Mesendoderm (in vitro differentiated cells): Measurements from ENCODE around the gene MDM2.

Source experiments
- DNase-seq: peaks from one replicate; pipeline ENCODE4 v3.0.0; 2013
- H2AK5ac ChIP-seq: 2 replicates; pipeline ENCODE4 v1.6.1; 2013; ENCODE audit warnings: low read length, inconsistent platforms
- H2BK120ac ChIP-seq: 2 replicates; pipeline ENCODE4 v1.6.1; 2013; ENCODE audit warnings: low read depth, mild to moderate bottlenecking, low read length, moderate library complexity, mixed read lengths
- H2BK15ac ChIP-seq: replicated peaks from 2 replicates; pipeline ENCODE4 v1.6.1; 2013; ENCODE audit warnings: low read depth, mild to moderate bottlenecking, moderate library complexity
- H2BK5ac ChIP-seq: 2 replicates; pipeline ENCODE4 v1.6.1; 2013; ENCODE audit warnings: low read length, inconsistent platforms
- H3K18ac ChIP-seq: 2 replicates; pipeline ENCODE4 v1.6.1; 2013; ENCODE audit warnings: mild to moderate bottlenecking, low read length, mixed read lengths
- H3K23ac ChIP-seq: one replicate; pipeline ENCODE4 v1.6.1; 2013; ENCODE audit warnings: low read length
- H3K27ac ChIP-seq: 2 replicates; pipeline ENCODE4 v1.5.1; 2013; ENCODE audit warnings: low read depth, mild to moderate bottlenecking, inconsistent platforms, low read length, moderate library complexity
- H3K27me3 ChIP-seq: 2 replicates; pipeline ENCODE4 v1.6.1; 2013; ENCODE audit warnings: low read length, control low read depth, mild to moderate bottlenecking, inconsistent platforms; ENCODE audit not compliant: insufficient read depth, poor library complexity
- H3K36me3 ChIP-seq: 2 replicates; pipeline ENCODE4 v1.6.1; 2013; ENCODE audit warnings: low read length, inconsistent platforms; ENCODE audit not compliant: control insufficient read depth, insufficient read depth
- H3K4ac ChIP-seq: one replicate; pipeline ENCODE4 v1.6.1; 2013; ENCODE audit warnings: low read depth, mild to moderate bottlenecking, low read length, moderate library complexity
- H3K4me1 ChIP-seq: 2 replicates; pipeline ENCODE4 v1.6.1; 2013; ENCODE audit warnings: low read depth, low read length, inconsistent platforms; ENCODE audit not compliant: control insufficient read depth
- H3K4me2 ChIP-seq: 2 replicates; pipeline ENCODE4 v1.6.1; 2013; ENCODE audit warnings: low read length
- H3K4me3 ChIP-seq: 2 replicates; pipeline ENCODE4 v1.5.1; 2013; ENCODE audit warnings: mild to moderate bottlenecking, low read length
- H3K56ac ChIP-seq: one replicate; pipeline ENCODE4 v1.6.1; 2013; ENCODE audit warnings: low read length
- H3K79me1 ChIP-seq: 2 replicates; pipeline ENCODE4 v1.6.1; 2013; ENCODE audit warnings: low read length, inconsistent platforms
- H3K79me2 ChIP-seq: 2 replicates; pipeline ENCODE4 v1.6.1; 2013; ENCODE audit warnings: mild to moderate bottlenecking, low read length; ENCODE audit not compliant: control insufficient read depth, insufficient read depth
- H3K9ac ChIP-seq: 2 replicates; pipeline ENCODE4 v1.6.1; 2013; ENCODE audit warnings: low read length, inconsistent platforms
- H4K5ac ChIP-seq: one replicate; pipeline ENCODE4 v1.6.1; 2013; ENCODE audit warnings: low read length
- H4K8ac ChIP-seq: one replicate; pipeline ENCODE4 v1.6.1; 2013; ENCODE audit warnings: low read depth, mild to moderate bottlenecking, control low read depth, low read length, moderate library complexity
- WGBS: extraction: QIAGEN DNeasy Blood & Tissue Kit; methylation state at CpG from one replicate; pipeline ENCODE4 v1.1.7; 2013; ENCODE audit warnings: low lambda C conversion rate, missing lambda C conversion rate; ENCODE audit not compliant: insufficient coverage; ENCODE audit errors: extremely low coverage; 5-methylcytosine and 5-hydroxymethylcytosine counted together

The MDM2 gene

GRCh38 chr12:68864604-68865003 is 56.6 kb downstream of the MDM2 start:
- DNase-seq = no peak
- Histone ChIP-seq H3K27ac (no peak overlapping the region), H2BK15ac (no peak overlapping the region), H3K23ac (no peak overlapping the region), H4K8ac (no peak overlapping the region), H3K56ac (no peak overlapping the region), H3K4ac (no peak overlapping the region), H3K4me1 (no peaks in the 10 kb centered on the region), H3K4me3 (no peak overlapping the region), H3K79me2 (no peaks in the 10 kb centered on the region), H3K36me3 (no peaks in the 10 kb centered on the region), H3K79me1 (no peaks in the 10 kb centered on the region), H4K5ac (no peak overlapping the region), H3K27me3 (no peaks in the 10 kb centered on the region), H2AK5ac (no peak overlapping the region), H2BK5ac (no peak overlapping the region), H3K4me2 (no peak overlapping the region), H3K9ac (no peak overlapping the region), H2BK120ac (no peak overlapping the region), H3K18ac (no peak overlapping the region)
- no CpG with 5 or more reads among the region's 3 CpGs for WGBS

GRCh38 chr12:68865399-68866164 is 57.6 kb downstream of the MDM2 start:
- no peak for DNase-seq
- no peak overlapping the region for H4K5ac ChIP-seq
- no peak overlapping the region for H2BK120ac ChIP-seq
- no peak overlapping the region for H3K4me2 ChIP-seq
- H3K4ac ChIP-seq = no peak overlapping the region
- H2BK5ac ChIP-seq = no peak overlapping the region
- no peaks in the 10 kb centered on the region for H3K79me2 ChIP-seq
- H2BK15ac ChIP-seq = no peak overlapping the region
- H3K56ac ChIP-seq = no peak overlapping the region
- no peak overlapping the region for H3K9ac ChIP-seq
- no peaks in the 10 kb centered on the region for H3K4me1 ChIP-seq
- H3K4me3 ChIP-seq = no peak overlapping the region
- H3K79me1 ChIP-seq = no peaks in the 10 kb centered on the region
- no peak overlapping the region for H2AK5ac ChIP-seq
- no peak overlapping the region for H3K27ac ChIP-seq
- no peak overlapping the region for H3K23ac ChIP-seq
- H3K27me3 ChIP-seq = no peaks in the 10 kb centered on the region
- H3K36me3 ChIP-seq = no peaks in the 10 kb centered on the region
- no peak overlapping the region for H4K8ac ChIP-seq
- WGBS = no CpG with 5 or more reads among the region's 9 CpGs
- H3K18ac ChIP-seq = no peak overlapping the region

GRCh38 chr12:68866950-68867349 is 59.0 kb downstream of the MDM2 start:
- no peak overlapping the region for H2BK120ac ChIP-seq
- H3K4me2 ChIP-seq = no peak overlapping the region
- no peak overlapping the region for H4K8ac ChIP-seq
- H3K4me1 ChIP-seq = no peaks in the 10 kb centered on the region
- H2BK15ac ChIP-seq = no peak overlapping the region
- H3K27me3 ChIP-seq = no peaks in the 10 kb centered on the region
- no peak overlapping the region for H2BK5ac ChIP-seq
- no peak overlapping the region for H3K27ac ChIP-seq
- no peak overlapping the region for H3K4me3 ChIP-seq
- H3K79me2 ChIP-seq = no peaks in the 10 kb centered on the region
- H3K9ac ChIP-seq = no peak overlapping the region
- no peak for DNase-seq
- H3K23ac ChIP-seq = no peak overlapping the region
- no CpG with 5 or more reads among the region's 6 CpGs for WGBS
- no peaks in the 10 kb centered on the region for H3K79me1 ChIP-seq
- H3K18ac ChIP-seq = no peak overlapping the region
- no peak overlapping the region for H3K56ac ChIP-seq
- H4K5ac ChIP-seq = no peak overlapping the region
- H2AK5ac ChIP-seq = no peak overlapping the region
- no peak overlapping the region for H3K4ac ChIP-seq
- H3K36me3 ChIP-seq = no peaks in the 10 kb centered on the region

- Histone ChIP-seq H3K56ac (no peak overlapping the region), H2AK5ac (no peak overlapping the region), H3K18ac (no peak overlapping the region), H3K23ac (no peak overlapping the region), H3K27ac (no peak overlapping the region), H3K9ac (no peak overlapping the region), H3K36me3 (no peaks in the 10 kb centered on the region), H3K4ac (no peak overlapping the region), H4K5ac (no peak overlapping the region), H3K79me1 (no peaks in the 10 kb centered on the region), H2BK15ac (no peak overlapping the region), H3K4me1 (no peaks in the 10 kb centered on the region), H3K79me2 (no peaks in the 10 kb centered on the region), H4K8ac (no peak overlapping the region), H2BK5ac (no peak overlapping the region), H3K4me2 (no peak overlapping the region), H2BK120ac (no peak overlapping the region), H3K27me3 (no peaks in the 10 kb centered on the region), H3K4me3 (no peak overlapping the region)
- no CpG with 5 or more reads among the region's 5 CpGs for WGBS
- peak; percentile 28 for DNase-seq
Measured at GRCh38 chr12:68867606-68868005, 59.6 kb downstream of the MDM2 start.

GRCh38 chr12:68868043-68868790 is 60.2 kb downstream of the MDM2 start:
- no peak for DNase-seq
- Histone ChIP-seq H3K23ac (no peak overlapping the region), H2BK120ac (no peak overlapping the region), H2AK5ac (no peak overlapping the region), H3K27me3 (no peaks in the 10 kb centered on the region), H3K79me1 (no peaks in the 10 kb centered on the region), H2BK5ac (no peak overlapping the region), H3K4me1 (no peaks in the 10 kb centered on the region), H3K27ac (no peak overlapping the region), H4K5ac (no peak overlapping the region), H3K18ac (no peak overlapping the region), H3K4me3 (no peak overlapping the region), H3K4me2 (no peak overlapping the region), H3K56ac (no peak overlapping the region), H3K4ac (no peak overlapping the region), H3K36me3 (no peaks in the 10 kb centered on the region), H3K9ac (no peak overlapping the region), H4K8ac (no peak overlapping the region), H3K79me2 (no peaks in the 10 kb centered on the region), H2BK15ac (no peak overlapping the region)
- no CpG with 5 or more reads among the region's 10 CpGs for WGBS
